DMS153 treated with DMSO at 0.1 percent for 48 hours (cell line): ENCODE results near the gene EHMT1.
"Not testable (repeated sequence)": the region's sequence is repeated elsewhere in the genome, so short reads cannot be mapped to it uniquely, and the experiment has no call there.

Source experiments
- DNase-seq: peaks from one replicate; lab custom pipeline; 2025; ENCODE audit not compliant: unreplicated experiment; lab: John Stamatoyannopoulos, UW

The EHMT1 gene

DNA sequence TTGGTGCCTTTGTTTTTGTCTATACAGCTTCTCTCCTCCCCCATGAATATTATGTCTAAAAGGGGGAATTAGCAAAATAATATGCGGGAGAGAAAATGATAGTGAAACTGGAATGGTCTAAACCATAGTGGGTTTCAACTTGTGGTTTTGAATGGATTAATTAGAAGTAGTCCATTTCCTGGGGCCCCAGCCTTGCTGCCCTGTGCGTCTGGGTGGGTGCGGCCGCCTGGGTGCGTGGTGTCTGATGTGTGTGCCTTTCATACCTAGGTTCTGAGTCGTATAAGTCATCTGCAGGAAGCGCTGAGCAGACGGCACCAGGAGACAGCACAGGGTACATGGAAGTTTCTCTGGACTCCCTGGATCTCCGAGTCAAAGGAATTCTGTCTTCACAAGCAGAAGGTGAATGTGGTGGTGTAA is 138.8 kb downstream of the EHMT1 start:
- no peak for DNase-seq

- DNase-seq = no peak
These were observed 139.3 kb downstream of the EHMT1 start for GRCh38 chr9:137758067-137758466.

GRCh38 chr9:137759117-137759516 is 140.3 kb downstream of the EHMT1 start:
- no peak for DNase-seq

DNA sequence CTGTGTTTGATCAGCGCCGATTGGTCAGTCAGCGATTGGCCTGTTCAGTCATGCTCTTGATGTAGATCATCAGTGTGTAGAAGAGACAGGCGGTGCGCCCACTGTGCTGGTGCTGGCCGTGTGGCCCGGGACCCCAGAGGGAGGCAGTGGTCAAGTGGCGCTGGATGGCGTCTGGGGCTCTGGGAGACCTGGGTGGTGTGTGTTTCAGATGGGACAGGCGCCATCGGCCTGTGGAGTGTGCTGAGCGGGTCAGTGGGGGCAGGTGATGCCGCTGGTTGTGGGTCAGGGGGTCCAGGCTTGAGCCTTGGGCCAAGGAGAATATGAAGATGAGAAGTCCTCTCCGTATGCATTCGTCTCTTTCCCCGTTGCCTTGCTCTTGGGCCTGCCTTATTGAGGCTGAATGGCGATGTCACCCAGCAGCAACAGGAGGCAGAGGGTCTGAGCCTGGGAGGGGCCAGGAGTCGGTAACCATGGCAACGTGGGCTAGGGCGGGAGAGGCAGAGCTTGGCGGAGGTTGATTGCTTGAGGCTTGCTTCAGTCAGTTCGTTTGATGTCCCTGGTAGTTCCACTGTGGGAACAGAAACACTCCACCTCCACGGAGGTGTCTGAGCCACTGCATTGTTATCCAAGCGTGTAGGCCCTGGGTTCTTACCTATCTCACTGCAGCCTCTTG is 141.0 kb downstream of the EHMT1 start:
- no peak for DNase-seq

GRCh38 chr9:137760426-137760825 is 141.6 kb downstream of the EHMT1 start:
- no peak for DNase-seq

DNA sequence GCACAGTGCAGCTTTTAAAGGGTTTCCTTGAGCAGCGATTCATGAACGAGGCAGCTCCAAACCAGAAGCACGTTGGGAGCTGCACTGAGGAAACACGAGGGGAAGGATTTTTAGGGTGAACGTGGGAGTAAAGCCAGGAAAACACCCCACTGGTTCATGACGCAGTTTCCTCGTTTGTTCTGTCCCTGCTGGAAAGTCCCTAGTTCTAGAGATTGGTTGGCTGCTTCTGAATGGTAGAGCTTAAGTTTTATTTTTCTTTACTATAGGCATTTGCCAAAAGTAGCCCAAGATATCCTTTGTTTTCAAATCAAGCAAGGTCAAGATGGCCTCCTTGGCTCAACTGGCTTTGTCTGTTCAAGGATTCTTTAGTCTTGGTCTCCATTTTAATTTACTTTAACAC is 142.2 kb downstream of the EHMT1 start:
- no peak for DNase-seq

GRCh38 chr9:137761793-137762192 is 143.0 kb downstream of the EHMT1 start:
- DNase-seq = no peak

DNA sequence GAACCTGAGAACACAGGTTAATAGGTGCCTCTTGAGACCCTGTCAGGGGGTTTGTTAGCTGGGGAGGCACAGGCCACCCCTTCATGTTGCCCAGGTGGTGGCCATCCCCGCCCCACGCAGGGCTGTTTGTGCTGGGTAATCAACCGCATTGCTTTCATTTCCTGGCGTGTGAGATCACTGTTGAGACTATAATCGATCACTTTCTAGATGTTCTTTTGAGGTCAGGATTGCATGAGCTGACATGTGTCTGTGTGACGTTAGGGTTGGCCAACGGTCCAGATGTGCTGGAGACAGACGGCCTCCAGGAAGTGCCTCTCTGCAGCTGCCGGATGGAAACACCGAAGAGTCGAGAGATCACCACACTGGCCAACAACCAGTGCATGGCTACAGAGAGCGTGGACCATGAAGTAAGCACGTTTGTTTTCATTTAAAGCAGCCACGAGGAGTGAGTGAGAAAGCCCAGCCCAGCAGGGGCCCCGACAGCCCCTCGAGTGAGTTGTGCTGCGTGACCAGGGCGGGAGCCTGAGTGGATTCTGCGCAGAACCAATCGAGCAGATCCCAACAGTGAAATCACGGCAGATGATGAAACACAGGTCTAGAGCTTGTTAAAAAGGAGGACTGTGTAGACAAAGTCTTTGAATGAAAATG is 143.7 kb downstream of the EHMT1 start:
- no peak for DNase-seq

DNA sequence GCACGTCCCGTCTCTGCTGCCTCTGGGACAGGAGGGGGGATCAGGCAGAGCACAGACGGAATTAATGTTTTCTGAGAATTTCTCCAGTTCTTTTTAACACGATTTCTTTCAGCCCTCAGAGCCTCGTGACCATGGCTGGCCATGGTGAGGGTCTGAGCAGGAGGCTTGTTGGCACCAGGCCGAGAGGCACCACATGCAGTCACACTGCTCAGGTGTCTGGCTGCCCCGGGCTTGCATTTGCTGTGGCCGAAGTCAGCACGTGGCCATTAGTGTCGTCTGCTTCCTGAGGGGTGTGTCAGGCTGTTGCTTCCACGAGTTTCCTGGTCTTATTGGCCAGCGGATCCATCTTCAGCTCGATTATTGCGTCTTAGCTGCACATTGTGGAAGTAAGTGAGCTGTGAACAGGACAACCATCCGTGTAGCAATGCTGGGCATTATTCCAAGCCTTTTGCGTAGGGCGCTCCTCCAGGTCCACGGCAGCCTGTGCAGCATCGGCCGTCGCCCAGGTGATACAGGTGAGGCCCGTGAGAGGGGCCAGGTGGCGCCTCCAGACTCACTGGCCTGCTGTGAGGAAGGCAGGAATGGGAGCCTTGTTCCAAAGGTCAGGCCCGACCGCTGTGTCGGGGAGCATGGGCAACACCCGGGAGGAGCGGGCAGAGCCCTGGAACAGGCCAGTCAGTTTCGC is 144.6 kb downstream of the EHMT1 start:
- no peak for DNase-seq

DNA sequence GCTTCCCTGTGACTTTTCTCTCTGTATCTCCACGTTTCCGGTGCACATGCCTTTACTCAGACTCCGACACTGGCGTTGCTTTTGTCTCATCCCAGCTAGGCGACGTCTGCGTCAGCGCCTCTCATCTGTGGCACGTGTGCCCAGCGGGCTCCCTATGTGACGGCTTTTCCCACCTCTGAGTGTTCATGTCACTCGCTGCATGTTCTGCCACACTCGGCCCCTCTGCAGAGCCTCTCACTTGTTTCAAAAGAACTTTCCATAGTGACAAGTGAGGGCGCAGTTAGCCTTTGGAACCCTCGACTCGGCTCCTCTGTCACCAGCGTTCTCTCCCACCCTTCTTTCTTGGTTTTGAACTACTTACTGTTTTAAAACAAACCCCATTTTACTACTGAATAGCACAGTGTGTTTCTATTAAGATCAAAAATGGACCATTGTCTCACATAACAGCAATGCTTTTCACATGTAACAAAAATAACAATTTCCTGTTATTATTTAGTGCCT is 145.4 kb downstream of the EHMT1 start:
- no peak for DNase-seq

GRCh38 chr9:137764981-137765380 is 146.2 kb downstream of the EHMT1 start:
- no peak for DNase-seq

DNA sequence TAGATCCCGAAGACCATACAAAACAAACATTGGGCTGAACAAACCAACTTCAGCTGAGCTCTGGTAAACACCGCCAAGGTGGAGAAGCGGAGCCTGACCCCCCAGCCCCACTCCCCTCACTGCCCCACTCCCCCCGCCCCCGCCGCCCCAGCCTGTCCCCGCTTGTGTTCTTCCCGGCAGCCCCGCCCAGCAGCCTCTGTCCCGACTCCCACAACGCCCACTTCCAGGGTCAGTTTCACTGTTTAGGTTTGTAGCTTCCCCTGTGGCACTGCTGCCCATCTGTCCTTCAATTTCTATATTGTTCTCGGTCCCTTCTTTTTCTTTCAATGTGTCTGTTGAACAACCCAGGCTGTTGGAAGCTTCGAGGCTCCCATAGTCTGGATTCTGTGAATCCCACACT is 146.7 kb downstream of the EHMT1 start:
- no peak for DNase-seq

DNA sequence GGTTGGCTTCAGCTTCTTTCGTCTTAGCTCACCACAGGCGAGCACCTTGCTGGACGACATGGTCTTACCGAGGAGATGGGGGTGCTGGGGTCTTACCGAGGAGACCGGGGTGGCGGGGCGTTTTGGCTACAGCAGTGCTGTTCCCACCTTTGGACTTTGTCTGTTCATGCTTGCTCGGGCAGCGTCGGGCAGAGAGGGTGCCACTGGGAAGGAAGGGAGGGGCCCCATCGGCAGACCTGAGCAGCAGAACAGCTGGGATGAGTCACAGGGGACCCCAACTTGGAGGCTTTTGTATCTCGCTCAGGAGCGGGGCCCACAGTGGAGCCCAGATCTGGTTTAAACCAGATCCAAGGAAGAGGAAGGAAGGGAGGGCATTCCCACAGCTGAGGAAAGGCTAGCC is 152.8 kb downstream of the EHMT1 start:
- no peak for DNase-seq

DNA sequence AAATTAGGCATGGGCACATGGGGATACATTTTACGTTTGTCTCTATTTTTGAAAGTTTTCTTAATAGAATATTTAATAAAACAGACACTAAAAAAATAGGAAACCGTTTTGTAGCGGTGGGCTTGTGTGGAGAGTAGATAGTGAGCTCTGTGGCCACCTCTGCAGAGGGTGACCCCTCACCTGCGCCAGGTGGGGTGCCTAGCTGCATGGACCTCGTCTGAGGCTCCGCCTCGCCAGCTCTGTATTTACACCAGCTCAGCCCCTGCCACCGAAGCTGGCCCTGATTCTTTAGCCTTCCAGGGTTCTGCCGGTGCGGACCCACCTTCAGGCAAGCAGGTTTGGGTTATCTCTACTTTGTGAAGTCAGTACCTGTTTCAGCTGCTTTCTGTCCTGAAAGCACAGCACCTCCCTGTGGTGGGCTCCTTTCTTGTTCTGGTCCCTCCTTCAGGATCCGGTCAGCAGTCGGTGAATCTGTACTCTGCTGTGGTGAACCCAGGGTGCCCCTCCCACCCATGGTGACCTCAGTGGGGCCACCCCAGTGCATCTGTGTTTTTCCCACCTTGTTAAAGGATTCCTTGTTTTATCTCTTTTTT is 153.6 kb downstream of the EHMT1 start:
- no peak for DNase-seq

GRCh38 chr9:137774775-137775386 is 156.1 kb downstream of the EHMT1 start:
- no peak for DNase-seq

- no peak for DNase-seq
These were observed 157.6 kb downstream of the EHMT1 start for GRCh38 chr9:137776306-137776995.

DNA sequence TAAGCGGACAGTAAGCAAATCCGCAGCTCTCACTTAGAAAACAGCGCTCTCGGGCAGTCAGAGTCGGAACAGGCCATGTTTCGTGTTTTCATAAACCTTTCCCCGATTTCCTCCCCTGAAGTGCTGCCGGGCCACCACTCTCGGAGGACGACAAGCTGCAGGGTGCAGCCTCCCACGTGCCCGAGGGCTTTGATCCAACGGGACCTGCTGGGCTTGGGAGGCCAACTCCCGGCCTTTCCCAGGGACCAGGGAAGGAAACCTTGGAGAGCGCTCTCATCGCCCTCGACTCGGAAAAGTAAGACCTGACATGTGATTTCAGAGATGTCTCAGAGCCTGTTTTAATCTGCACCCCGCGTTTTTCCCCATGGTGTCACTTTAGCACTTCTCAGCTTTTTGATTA is 159.0 kb downstream of the EHMT1 start:
- DNase-seq = no peak

GRCh38 chr9:137778336-137778735 is 159.5 kb downstream of the EHMT1 start:
- no peak for DNase-seq

DNA sequence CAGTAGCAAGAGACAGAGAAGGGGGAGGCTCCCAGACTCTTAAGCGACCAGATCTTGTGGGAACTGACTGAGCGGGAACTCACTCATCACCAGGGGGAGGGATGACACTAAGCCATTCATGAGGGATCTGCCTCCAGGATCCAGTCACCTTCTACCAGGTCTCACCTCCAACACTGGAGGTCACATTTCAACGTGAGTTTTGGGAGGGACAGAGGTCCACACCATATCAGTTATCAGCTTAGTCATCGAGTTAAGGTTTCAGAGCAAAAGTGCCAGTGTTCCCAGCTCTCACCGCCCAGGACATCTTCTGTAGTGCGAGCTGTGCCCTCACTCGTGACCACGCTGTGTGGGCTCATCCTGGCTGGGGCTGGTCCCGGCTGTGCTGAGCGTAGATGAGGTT is 160.1 kb downstream of the EHMT1 start:
- DNase-seq = no peak

DNA sequence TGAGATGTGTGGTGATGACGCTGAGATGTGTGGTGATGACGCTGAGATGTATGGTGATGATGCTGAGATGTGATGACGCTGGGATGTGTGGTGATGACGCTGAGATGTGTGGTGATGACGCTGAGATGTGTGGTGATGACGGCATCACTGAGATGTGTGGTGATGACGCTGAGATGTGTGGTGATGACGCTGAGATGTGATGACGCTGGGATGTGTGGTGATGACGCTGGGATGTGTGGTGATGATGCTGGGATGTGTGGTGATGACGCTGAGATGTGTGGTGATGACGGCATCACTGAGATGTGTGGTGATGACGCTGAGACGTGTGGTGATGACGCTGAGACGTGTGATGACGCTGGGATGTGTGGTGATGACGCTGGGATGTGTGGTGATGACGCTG is 161.2 kb downstream of the EHMT1 start:
- not testable (repeated sequence) for DNase-seq
